Measurements from ENCODE around the gene LTBP3.
A peak's percentile ranks its signal among the peaks of the same experiment; 100 is the strongest.

Gene LTBP3

DNA sequence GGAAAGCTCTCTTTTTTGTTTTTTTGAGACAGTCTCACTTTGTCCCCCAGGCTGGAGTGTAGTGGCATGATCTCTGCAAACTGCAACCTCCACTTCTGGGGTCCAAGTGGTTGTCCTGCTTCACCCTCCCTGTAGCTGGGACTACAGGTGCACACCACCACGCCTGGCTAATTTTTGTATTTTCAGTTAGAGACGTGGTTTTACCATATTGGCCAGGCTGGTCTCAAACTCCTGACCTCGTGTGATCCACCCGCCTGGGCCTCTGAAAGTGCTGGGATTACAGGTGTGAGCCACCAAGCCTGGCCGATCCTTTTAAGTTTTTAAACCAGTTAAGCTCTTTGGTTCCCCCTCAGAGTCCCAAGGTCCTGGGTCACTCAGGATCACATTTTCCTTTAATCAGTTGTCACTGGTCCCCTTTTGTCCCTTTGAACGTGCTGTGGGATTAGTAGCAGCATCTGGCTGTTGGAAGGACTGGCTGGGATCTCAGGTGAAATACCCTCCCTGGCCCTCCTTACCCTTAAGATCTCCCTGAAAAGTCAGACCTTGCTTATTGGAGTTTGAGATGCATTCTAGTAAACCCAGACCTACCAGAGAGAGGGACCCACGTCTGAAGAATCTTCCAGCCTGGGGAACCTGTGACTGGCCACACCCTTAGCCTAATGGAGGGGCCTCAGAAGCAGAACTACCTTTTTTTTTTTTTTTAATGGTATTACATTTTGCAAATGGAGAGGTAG is 51.2 kb downstream of the LTBP3 start:
- DNase-seq: peak in 11 of 14 donors; percentile 20 to 87 (median 71)

DNA sequence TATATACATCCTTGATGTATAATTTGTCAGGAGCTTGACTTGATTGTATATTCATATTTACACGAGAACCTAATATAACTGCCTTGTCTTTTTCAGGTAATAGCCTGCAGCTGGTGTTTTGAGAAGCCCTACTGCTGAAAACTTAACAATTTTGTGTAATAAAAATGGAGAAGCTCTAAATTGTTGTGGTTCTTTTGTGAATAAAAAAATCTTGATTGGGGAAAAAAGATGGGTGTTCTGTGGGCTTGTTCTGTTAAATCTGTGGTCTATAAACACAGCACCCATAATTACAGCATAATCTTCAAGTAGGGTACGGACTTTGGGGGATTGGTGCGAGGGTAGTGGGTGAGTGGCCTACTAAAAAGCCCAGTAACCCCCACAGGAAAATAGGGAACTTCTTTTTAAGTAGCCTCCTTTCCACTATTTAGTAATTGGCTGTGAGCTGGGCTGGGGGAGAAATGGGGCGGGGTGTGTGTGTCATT is 51.8 kb downstream of the LTBP3 start:
- DNase-seq: peak in 1 of 14 donors; percentile 57

GRCh38 chr11:65505466-65506289 is 52.5 kb downstream of the LTBP3 start:
- DNase-seq: peak in 7 of 14 donors; percentile 37 to 70 (median 53)

DNA sequence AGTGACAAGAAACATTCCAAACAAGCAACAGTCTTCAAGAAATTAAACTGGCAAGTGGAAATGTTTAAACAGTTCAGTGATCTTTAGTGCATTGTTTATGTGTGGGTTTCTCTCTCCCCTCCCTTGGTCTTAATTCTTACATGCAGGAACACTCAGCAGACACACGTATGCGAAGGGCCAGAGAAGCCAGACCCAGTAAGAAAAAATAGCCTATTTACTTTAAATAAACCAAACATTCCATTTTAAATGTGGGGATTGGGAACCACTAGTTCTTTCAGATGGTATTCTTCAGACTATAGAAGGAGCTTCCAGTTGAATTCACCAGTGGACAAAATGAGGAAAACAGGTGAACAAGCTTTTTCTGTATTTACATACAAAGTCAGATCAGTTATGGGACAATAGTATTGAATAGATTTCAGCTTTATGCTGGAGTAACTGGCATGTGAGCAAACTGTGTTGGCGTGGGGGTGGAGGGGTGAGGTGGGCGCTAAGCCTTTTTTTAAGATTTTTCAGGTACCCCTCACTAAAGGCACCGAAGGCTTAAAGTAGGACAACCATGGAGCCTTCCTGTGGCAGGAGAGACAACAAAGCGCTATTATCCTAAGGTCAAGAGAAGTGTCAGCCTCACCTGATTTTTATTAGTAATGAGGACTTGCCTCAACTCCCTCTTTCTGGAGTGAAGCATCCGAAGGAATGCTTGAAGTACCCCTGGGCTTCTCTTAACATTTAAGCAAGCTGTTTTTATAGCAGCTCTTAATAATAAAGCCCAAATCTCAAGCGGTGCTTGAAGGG is 53.3 kb downstream of the LTBP3 start:
- peak in 3 of 14 donors; percentile 58 to 70 (median 64) for DNase-seq

DNA sequence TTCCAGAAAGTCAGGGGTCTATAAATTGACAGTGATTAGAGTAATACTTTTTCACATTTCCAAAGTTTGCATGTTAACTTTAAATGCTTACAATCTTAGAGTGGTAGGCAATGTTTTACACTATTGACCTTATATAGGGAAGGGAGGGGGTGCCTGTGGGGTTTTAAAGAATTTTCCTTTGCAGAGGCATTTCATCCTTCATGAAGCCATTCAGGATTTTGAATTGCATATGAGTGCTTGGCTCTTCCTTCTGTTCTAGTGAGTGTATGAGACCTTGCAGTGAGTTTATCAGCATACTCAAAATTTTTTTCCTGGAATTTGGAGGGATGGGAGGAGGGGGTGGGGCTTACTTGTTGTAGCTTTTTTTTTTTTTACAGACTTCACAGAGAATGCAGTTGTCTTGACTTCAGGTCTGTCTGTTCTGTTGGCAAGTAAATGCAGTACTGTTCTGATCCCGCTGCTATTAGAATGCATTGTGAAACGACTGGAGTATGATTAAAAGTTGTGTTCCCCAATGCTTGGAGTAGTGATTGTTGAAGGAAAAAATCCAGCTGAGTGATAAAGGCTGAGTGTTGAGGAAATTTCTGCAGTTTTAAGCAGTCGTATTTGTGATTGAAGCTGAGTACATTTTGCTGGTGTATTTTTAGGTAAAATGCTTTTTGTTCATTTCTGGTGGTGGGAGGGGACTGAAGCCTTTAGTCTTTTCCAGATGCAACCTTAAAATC is 54.0 kb downstream of the LTBP3 start:
- DNase-seq: no peak

DNA sequence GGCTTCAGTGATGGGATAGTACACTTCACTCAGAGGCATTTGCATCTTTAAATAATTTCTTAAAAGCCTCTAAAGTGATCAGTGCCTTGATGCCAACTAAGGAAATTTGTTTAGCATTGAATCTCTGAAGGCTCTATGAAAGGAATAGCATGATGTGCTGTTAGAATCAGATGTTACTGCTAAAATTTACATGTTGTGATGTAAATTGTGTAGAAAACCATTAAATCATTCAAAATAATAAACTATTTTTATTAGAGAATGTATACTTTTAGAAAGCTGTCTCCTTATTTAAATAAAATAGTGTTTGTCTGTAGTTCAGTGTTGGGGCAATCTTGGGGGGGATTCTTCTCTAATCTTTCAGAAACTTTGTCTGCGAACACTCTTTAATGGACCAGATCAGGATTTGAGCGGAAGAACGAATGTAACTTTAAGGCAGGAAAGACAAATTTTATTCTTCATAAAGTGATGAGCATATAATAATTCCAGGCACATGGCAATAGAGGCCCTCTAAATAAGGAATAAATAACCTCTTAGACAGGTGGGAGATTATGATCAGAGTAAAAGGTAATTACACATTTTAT is 54.7 kb downstream of the LTBP3 start:
- DNase-seq: no peak

GRCh38 chr11:65502555-65503367 is 55.4 kb downstream of the LTBP3 start:
- peak in 3 of 14 donors; percentile 13 to 29 (median 13) for DNase-seq

DNA sequence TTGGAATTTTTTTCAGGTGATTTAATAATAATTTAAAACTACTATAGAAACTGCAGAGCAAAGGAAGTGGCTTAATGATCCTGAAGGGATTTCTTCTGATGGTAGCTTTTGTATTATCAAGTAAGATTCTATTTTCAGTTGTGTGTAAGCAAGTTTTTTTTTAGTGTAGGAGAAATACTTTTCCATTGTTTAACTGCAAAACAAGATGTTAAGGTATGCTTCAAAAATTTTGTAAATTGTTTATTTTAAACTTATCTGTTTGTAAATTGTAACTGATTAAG is 55.9 kb downstream of the LTBP3 start:
- DNase-seq: no peak

DNA sequence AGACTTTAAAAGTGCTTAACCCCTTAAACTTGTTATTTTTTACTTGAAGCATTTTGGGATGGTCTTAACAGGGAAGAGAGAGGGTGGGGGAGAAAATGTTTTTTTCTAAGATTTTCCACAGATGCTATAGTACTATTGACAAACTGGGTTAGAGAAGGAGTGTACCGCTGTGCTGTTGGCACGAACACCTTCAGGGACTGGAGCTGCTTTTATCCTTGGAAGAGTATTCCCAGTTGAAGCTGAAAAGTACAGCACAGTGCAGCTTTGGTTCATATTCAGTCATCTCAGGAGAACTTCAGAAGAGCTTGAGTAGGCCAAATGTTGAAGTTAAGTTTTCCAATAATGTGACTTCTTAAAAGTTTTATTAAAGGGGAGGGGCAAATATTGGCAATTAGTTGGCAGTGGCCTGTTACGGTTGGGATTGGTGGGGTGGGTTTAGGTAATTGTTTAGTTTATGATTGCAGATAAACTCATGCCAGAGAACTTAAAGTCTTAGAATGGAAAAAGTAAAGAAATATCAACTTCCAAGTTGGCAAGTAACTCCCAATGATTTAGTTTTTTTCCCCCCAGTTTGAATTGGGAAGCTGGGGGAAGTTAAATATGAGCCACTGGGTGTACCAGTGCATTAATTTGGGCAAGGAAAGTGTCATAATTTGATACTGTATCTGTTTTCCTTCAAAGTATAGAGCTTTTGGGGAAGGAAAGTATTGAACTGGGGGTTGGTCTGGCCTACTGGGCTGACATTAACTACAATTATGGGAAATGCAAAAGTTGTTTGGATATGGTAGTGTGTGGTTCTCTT is 56.5 kb downstream of the LTBP3 start:
- DNase-seq: peak in 2 of 14 donors; percentile 18 to 29

GRCh38 chr11:65501186-65501471 is 57.0 kb downstream of the LTBP3 start:
- no peak for DNase-seq

GRCh38 chr11:65500387-65501185 is 57.6 kb downstream of the LTBP3 start:
- DNase-seq: peak in 7 of 14 donors; percentile 24 to 70 (median 50)

- no peak for DNase-seq
These were observed 58.3 kb downstream of the LTBP3 start for GRCh38 chr11:65499713-65500386.

GRCh38 chr11:65498977-65499712 is 59.0 kb downstream of the LTBP3 start, which contains the start of gene MALAT1:
Gene MALAT1 (plus strand): TSS chr11:65499045.
- peak in 12 of 14 donors; percentile 74 to 91 (median 88) for DNase-seq

GRCh38 chr11:65498727-65498976 is 59.5 kb downstream of the LTBP3 start:
- DNase-seq: no peak

DNA sequence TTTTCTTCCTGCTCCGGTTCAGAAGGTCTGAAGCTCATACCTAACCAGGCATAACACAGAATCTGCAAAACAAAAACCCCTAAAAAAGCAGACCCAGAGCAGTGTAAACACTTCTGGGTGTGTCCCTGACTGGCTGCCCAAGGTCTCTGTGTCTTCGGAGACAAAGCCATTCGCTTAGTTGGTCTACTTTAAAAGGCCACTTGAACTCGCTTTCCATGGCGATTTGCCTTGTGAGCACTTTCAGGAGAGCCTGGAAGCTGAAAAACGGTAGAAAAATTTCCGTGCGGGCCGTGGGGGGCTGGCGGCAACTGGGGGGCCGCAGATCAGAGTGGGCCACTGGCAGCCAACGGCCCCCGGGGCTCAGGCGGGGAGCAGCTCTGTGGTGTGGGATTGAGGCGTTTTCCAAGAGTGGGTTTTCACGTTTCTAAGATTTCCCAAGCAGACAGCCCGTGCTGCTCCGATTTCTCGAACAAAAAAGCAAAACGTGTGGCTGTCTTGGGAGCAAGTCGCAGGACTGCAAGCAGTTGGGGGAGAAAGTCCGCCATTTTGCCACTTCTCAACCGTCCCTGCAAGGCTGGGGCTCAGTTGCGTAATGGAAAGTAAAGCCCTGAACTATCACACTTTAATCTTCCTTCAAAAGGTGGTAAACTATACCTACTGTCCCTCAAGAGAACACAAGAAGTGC is 60.0 kb downstream of the LTBP3 start:
- peak in 10 of 14 donors; percentile 38 to 76 (median 58) for DNase-seq

GRCh38 chr11:65497141-65498041 is 60.8 kb downstream of the LTBP3 start:
- peak; percentile 85 to 100 (median 98) for DNase-seq
